ENCODE measurements around the gene ADARB2.
"Not testable (repeated sequence)": the region's sequence is repeated elsewhere in the genome, so short reads cannot be mapped to it uniquely, and the experiment has no call there.

Gene ADARB2

GRCh38 chr10:1544209-1544673 is 193.1 kb downstream of the ADARB2 start:
- no peak for DNase-seq (ENCODE audit: low read depth)

DNA sequence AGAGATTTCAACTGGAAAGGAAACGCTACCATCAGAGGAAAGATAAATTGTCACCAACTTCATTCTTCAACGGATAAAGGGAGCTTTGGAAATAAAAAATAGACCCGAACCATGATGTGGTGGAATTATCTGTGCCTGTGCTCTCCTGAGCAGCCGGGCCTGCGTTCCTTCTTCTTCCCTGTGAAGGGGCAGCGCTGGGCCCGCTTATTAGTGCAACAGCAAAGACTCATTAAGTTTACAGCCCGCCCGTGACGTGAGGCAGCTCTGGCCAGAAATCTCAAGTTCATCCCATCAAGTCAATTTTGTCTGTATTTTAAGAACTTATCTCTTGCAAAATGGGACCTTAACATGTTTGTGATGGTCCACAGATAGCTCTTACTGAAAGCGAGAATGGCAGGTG is 193.7 kb downstream of the ADARB2 start:
- DNase-seq (ENCODE audit: low read depth), result no peak

- no peak for DNase-seq (ENCODE audit: low read depth)
Observed at GRCh38 chr10:1542941-1543340, 194.4 kb downstream of the ADARB2 start.

- DNase-seq (ENCODE audit: low read depth), result no peak
Observed at GRCh38 chr10:1540144-1540543, 197.2 kb downstream of the ADARB2 start.

GRCh38 chr10:1539216-1539615 is 198.1 kb downstream of the ADARB2 start:
- no peak for DNase-seq (ENCODE audit: low read depth)

DNA sequence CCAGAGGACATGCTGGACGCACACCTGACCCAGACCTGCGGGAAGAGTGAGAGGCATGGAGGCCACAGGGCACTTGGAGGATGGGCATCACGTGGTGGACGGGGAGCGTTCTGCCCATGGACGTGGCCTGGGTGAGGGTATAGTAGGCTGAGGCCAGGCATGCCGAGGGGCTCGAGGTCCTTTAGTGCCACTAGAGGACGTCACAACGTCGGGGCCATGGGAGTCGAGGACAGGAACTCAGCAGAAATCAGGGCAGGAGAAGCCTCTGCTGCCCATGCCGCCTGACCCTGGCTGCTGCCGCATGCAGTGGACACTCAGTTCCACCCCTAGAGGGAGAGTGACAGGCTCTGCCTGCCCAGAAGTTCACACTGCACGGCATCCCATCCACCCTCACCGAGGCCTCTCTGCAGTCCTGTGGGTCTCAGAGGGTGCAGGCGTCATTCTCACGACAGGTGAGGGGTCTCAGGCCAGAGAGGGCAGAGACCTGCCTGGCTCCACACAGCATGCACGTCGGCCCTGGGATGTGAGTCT is 198.7 kb downstream of the ADARB2 start:
- no peak for DNase-seq (ENCODE audit: low read depth)

GRCh38 chr10:1538121-1538520 is 199.2 kb downstream of the ADARB2 start:
- DNase-seq (ENCODE audit: low read depth), result no peak

- not testable (repeated sequence) for DNase-seq (ENCODE audit: low read depth)
Observed at GRCh38 chr10:1537449-1537848, 199.9 kb downstream of the ADARB2 start.

DNA sequence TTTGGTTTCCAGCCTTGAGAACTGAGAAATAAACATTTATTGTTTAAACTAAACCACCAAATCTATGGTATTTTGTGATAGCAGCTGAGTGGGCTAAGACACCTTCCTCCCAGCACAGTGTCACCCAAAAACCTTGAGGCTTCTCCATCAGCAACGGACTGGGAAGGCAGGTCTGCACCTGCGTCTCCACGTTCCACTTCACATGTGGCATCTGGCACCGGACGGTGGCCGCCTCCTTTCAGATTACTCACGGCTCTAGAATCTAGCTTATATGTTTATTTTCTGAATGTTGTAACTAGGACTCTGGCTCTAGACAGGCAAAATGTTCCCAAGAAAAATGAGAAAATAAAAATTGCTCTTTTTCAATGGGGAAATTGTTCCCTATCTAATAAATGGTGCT is 201.0 kb downstream of the ADARB2 start:
- DNase-seq (ENCODE audit: low read depth), result no peak

GRCh38 chr10:1535301-1535965 is 201.9 kb downstream of the ADARB2 start:
- DNase-seq (ENCODE audit: low read depth), result no peak

DNA sequence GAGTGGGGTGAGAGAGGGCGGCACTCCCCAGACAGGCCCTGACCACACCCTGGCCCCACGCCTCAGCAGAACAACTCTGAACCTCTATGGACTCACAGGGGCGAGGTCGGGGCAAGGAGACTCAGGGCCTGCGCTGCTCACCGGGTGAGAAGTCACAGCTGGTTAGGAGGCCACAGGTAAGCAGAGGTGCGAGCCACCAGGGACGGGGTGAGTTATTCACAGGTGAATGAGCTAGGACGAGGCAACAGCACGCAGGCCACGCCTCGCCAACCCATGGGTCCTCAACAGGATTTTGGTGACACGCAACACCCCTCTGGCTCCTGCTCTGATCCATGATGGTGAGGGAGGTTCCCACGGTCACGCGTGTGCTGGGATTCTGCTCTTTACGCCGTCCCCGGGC is 202.5 kb downstream of the ADARB2 start:
- no peak for DNase-seq (ENCODE audit: low read depth)

- no peak for DNase-seq (ENCODE audit: low read depth)
Observed at GRCh38 chr10:1532636-1533035, 204.7 kb downstream of the ADARB2 start.

- DNase-seq (ENCODE audit: low read depth), result no peak
Observed at GRCh38 chr10:1531883-1532597, 205.3 kb downstream of the ADARB2 start.

- DNase-seq (ENCODE audit: low read depth), result no peak
Observed at GRCh38 chr10:1530871-1531517, 206.3 kb downstream of the ADARB2 start.

GRCh38 chr10:1529806-1530413 is 207.4 kb downstream of the ADARB2 start:
- DNase-seq (ENCODE audit: low read depth), result no peak

GRCh38 chr10:1527951-1528350 is 209.4 kb downstream of the ADARB2 start:
- no peak for DNase-seq (ENCODE audit: low read depth)

DNA sequence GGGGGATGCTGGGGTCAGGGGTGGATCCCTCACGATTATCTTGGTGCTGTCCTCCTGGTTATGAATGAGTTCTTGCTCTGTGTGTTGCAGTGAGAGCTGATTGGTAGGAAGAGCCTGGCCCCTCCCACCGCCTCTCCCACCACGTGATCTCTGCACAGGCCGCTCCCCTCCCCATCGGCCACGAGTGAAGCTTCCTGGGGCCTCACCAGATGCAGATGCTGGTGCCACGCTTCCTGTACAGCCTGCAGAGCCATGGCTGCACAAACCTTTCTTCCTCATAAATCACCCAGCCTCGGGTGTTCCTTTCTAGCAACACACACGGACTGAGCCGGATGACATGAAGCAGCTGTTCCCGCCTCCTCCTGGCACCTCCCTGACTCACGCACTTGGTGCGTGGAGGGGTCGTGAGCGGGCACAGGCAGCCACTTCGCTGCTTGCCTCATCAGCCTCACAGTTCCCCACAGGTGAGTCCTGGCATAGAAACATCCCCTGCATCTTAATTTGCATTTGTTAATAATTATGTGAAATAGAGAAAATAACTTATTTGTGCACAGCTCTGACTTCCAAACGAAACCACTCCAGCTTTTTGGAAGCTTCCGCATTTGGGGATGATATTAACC is 210.8 kb downstream of the ADARB2 start:
- DNase-seq (ENCODE audit: low read depth), result no peak

DNA sequence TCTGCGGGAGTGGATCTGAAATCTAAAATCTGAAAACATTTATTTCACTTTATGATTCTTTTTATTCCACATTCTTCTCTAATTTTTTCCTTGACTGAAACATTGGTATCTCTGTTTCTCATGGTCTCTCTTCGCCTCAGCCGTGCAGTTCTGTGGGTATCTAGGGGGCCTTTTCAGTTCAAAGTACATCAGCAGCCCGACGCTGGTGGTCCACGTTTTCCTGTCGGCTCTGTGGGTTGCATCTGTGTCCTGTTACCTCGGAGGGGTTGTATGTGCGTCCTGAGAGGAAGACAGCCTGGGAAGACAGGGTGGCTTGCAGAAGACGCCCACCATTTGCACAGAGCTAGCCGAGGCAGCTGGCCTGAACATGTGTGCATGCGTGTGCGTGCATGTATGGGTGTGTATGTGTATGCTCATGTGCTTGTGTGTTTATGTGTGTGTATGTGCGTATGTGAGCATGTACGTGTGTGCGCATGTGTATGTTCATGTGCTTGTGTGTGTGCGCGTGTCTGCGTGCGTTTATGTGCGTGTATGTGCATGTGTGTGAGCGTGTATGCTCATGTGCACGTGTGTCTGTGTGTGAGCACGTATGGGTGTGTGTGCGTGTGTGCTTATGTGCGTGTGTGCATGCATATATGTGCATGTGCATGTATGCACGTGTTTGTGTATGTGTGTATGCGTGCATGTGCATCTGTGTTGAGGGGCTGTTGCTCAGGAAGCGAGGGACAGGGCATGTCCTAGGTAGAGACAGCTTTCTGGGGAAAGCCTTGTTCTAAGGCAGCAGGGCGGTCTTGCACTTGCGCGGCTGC is 211.8 kb downstream of the ADARB2 start:
- DNase-seq (ENCODE audit: low read depth), result no peak

GRCh38 chr10:1524540-1524939 is 212.8 kb downstream of the ADARB2 start:
- DNase-seq (ENCODE audit: low read depth), result no peak

DNA sequence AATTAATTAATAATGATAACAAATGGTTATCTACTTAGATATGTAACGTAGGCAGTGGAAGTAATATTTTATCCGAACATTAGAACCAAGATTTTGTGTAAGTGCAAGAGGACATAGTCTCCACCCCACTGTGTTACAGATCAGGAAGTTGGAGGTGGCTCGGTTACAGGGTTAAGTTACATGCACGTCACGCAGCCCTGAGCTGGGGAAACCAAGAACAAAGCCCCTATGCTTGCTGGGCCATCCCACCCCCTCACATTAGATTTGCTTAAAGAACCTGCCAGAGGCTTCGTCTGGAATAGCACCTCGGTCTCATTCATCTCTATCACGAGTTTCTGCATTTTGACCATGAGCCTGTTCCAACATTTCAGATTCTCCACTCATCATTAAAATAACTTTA is 214.1 kb downstream of the ADARB2 start:
- DNase-seq (ENCODE audit: low read depth), result no peak

DNA sequence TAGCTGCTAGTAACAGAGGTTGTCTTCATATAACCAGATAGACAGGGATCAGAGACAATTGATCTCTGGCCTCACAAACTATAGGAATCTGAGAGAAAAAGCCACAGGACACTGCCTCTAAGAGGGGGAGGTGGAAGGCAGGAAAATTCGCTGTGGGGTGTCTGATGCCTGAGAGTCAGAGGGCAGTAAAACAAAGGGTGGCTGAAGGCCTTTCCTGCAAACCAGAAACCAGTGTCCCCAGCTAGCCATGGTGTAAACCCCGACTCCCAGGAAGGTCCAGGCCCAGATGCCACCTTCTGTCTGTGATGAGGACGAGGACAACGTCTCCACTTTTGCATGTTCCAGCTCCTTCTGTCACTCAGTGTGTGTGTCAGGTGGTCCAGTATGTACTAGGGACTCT is 215.1 kb downstream of the ADARB2 start:
- no peak for DNase-seq (ENCODE audit: low read depth)

Measured in activated T-helper 9 cell treated with anti-CD3 and anti-CD28 coated beads, Interleukin-2, amount 50 U/mL, for 16 hours (primary cell).